NCI-H1048 (cell line): Measurements from ENCODE around the gene IGSF9.

Experiments
- DNase-seq: peaks from one replicate; lab custom pipeline; 2025; lab: John Stamatoyannopoulos, UW

Gene IGSF9

GRCh38 chr1:159945483-159946241 is at the start of gene IGSF9:
IGSF9 (minus strand) TSS chr1:159945613; CDS start chr1:159943454, 2,159 bp downstream.
- DNase-seq: peak; percentile 96

GRCh38 chr1:159994896-159995295 is 49.5 kb upstream of the IGSF9 start:
- DNase-seq: no peak

- DNase-seq: no peak
Measured at GRCh38 chr1:159993911-159994310, 48.5 kb upstream of the IGSF9 start.

GRCh38 chr1:159992161-159992560 is 46.7 kb upstream of the IGSF9 start:
- no peak for DNase-seq

GRCh38 chr1:159991513-159991912 is 46.1 kb upstream of the IGSF9 start:
- no peak for DNase-seq

GRCh38 chr1:159990005-159990404 is 44.6 kb upstream of the IGSF9 start:
- DNase-seq: no peak

GRCh38 chr1:159989581-159989980 is 44.2 kb upstream of the IGSF9 start:
- DNase-seq: no peak

GRCh38 chr1:159988006-159988405 is 42.6 kb upstream of the IGSF9 start:
- no peak for DNase-seq

GRCh38 chr1:159987186-159987585 is 41.8 kb upstream of the IGSF9 start:
- DNase-seq: no peak

GRCh38 chr1:159986531-159986930 is 41.1 kb upstream of the IGSF9 start:
- no peak for DNase-seq

GRCh38 chr1:159986093-159986492 is 40.7 kb upstream of the IGSF9 start:
- DNase-seq: no peak

- DNase-seq: no peak
Measured at GRCh38 chr1:159985473-159985872, 40.1 kb upstream of the IGSF9 start.

GRCh38 chr1:159983681-159984080 is 38.3 kb upstream of the IGSF9 start:
- DNase-seq: no peak

GRCh38 chr1:159982280-159982679 is 36.9 kb upstream of the IGSF9 start:
- no peak for DNase-seq

GRCh38 chr1:159981351-159982055 is 36.1 kb upstream of the IGSF9 start:
- DNase-seq: no peak

GRCh38 chr1:159980786-159981185 is 35.4 kb upstream of the IGSF9 start:
- DNase-seq: no peak

GRCh38 chr1:159980076-159980475 is 34.7 kb upstream of the IGSF9 start:
- DNase-seq: no peak

GRCh38 chr1:159979257-159979656 is 33.8 kb upstream of the IGSF9 start:
- no peak for DNase-seq

- DNase-seq: no peak
Measured at GRCh38 chr1:159978107-159978398, 32.6 kb upstream of the IGSF9 start.

GRCh38 chr1:159977364-159978106 is 32.1 kb upstream of the IGSF9 start:
- DNase-seq: no peak

- no peak for DNase-seq
Measured at GRCh38 chr1:159974350-159974965, 29.0 kb upstream of the IGSF9 start.

- no peak for DNase-seq
Measured at GRCh38 chr1:159973350-159973940, 28.0 kb upstream of the IGSF9 start.
